GM21576 (cell line): ENCODE results near the gene RGS9.

Source experiments
- ATAC-seq: cut with Tn5 transposase; IDR thresholded peaks from one replicate; pipeline ENCODE4 v1.9.1; 2021; ENCODE audit warnings: mild to moderate bottlenecking, moderate library complexity; ENCODE audit not compliant: unreplicated experiment

RGS9 gene

GRCh38 chr17:65246252-65246651 is 109.1 kb downstream of the RGS9 start:
- ATAC-seq: no peak

- ATAC-seq: no peak
These were observed 112.6 kb downstream of the RGS9 start for GRCh38 chr17:65249774-65250173.

GRCh38 chr17:65254166-65254565 is 117.0 kb downstream of the RGS9 start:
- ATAC-seq: no peak

GRCh38 chr17:65259281-65259680 is 122.1 kb downstream of the RGS9 start:
- ATAC-seq: no peak

- no peak for ATAC-seq
These were observed 122.7 kb downstream of the RGS9 start for GRCh38 chr17:65259696-65260485.

- ATAC-seq: no peak
These were observed 123.5 kb downstream of the RGS9 start for GRCh38 chr17:65260626-65261025.

- ATAC-seq: no peak
These were observed 124.0 kb downstream of the RGS9 start for GRCh38 chr17:65261152-65261551.

GRCh38 chr17:65261682-65262636 is 124.8 kb downstream of the RGS9 start:
- no peak for ATAC-seq

- no peak for ATAC-seq
These were observed 128.1 kb downstream of the RGS9 start for GRCh38 chr17:65265276-65265675.

- ATAC-seq: no peak
These were observed 131.7 kb downstream of the RGS9 start for GRCh38 chr17:65268832-65269231.

- no peak for ATAC-seq
These were observed 133.5 kb downstream of the RGS9 start for GRCh38 chr17:65270499-65271253.

GRCh38 chr17:65271296-65271695 is 134.1 kb downstream of the RGS9 start:
- ATAC-seq: no peak
